Eye (tissue), 1 donor: ENCODE data around the gene FAP.

Experiments
- DNase-seq: peaks from one replicate; pipeline ENCODE4 v3.0.0-alpha.2; 2015

The FAP gene

DNA sequence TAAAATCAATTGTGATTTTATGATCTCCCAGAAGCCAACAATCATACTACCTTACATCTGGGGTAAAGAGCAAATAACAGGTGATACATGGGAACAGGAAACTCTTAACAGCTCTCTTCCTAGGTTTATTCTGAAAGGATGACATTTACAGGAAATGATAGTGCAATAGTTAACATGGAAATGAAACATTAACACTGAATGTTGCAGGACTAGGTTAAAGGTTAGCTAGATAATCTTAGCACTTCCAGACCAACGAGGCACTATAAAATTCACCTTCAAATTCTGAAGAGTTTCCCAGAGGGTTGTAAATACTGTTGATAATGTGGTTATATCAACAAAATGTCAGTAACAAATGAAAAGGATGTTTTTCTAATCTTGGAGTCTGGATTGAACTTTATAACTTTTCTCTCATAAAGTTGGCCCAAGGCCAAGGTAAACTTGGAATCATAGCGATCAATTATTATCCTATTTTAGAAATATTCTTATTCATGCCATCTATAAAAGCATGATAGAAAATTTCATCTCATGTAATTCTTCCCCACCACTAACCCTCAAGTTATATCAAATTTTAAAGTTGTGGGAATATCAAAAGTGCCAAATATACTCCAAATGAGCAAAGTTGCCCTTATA lies 58.3 kb downstream of the FAP start:
- no peak for DNase-seq

DNA sequence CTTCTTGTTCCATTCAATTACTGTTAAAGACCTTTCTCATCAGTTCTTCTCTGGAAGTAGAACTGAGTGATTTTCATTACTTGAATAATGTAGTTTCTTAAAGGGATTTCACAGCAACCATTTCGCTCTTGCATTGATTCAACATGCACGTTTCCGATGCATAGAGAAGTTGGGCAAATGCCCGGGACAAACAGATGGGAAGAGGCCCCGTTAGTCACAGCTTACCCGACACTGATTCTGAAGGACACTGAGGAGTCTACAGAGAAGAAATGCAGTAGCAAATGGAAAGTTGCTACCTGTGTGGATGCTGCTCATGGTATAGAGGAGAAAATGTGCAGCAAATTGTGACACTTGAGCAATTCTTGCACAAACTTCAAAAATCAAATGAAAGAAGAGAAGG lies 58.9 kb downstream of the FAP start:
- DNase-seq: no peak

DNA sequence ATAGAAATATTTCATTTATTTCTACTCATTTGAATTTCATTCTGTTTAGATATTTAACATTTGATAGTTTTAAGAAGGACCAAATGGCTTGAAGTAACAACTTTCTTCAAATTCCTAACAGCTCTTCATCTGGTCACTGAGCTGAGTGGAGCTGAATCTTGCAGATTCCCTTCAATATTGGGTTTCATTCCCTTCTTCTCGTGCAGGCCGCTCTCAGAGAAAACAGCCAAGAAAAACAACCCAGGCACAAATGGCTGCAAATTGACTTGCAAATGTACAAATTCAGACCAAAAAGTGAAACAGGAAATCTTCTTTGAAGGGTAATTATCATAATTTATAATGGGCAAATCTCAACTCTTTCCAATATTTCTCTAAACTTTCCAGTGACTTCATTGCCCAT lies 60.9 kb downstream of the FAP start:
- DNase-seq: no peak

DNA sequence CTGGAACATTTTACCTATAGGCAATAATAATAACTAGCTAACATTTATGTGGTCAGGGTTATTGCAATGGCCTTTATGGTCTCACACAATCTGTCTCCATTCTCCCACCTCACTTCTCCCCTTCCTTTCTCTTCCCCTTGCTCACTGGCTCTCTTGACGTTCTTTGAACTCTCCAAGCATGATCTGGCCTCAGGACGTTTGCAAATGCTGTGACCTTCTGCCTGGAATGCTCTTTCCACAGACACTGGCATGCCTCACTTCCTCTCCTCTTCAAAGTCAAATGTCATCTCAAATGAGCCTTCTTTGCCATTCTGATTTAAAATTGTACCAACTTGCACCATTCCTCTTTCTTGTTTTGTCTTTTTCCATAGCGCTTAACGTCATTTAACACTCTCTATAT lies 65.9 kb downstream of the FAP start:
- no peak for DNase-seq

DNA sequence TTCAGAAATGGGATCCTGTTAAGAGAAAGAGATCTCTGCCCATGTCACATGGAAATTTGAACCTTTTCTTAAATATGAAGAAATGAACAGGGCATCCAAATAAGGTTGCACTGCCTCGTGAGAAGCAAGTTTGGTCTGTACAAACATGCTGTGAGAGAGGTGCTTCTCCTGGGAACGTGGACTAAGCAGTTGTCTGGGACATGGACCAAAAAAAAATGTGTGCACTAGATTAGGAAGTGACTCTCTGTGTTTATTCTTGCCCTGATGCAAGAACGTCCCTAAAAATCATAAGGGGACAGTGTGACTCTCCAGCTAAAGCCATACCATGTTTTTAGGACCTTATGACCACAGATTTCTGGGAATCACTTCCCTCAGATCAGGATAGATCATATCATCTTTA lies 67.5 kb downstream of the FAP start:
- no peak for DNase-seq

DNA sequence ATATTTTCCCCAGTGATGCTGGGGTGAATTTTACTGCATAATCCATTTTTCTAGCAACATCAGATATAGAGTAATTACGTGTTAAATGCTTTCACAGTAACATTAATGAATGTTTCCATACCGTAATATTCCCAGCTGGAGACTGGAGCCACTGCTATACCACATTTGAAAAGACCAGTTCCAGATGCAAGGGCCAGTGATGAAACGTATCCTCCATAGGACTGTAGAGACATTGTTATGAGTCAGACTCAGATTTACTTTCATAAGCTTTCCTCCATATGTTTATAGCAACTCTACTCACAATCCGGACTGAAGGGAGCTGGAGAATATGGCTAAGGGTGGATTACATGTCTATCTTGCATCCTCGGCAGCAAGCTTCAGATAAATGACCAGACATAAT lies 68.5 kb downstream of the FAP start:
- no peak for DNase-seq

DNA sequence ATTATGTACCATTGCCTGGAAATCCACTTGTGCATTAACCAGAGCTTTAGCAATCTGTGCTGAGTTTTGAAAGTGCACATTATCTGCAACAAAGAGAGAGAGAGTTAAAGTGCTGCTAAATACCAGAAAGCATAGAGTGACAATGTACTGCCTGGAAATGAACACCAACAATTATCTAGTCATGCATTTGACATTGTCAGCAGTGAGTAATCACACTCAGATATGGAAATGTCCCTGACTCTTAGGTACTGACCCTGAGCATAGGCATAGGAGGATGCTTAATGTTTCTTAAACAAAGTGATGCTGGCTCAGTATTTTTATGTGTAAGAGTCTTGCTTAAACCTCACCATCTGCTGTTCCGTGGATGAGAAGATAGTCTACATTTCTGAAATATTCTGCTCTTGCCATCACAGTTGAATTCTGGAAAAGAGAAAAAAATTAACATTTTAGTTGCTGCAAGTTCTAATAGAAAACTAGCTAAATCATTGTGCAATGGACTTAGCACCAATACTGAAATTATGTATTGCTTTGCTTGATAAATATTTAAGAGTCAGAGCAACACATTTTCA lies 70.4 kb downstream of the FAP start:
- DNase-seq: no peak

DNA sequence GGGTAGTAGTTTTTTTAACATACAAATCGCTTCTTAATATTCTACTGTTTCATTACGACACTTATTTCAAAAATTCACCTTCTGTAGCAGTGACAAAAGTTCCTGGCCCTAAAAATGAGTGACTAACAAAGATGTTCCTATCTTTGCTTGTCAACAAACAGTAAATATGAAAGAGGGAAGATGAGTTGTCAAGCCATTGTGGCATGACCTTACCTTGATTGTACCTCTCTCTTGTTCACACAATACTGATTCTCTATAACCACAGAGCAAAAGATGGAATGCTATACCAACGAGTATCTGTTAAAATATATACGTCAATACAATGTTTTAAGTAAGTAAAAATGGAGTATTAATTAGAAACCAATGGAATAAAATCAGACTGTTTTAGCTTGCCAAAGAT lies 76.5 kb downstream of the FAP start:
- no peak for DNase-seq

DNA sequence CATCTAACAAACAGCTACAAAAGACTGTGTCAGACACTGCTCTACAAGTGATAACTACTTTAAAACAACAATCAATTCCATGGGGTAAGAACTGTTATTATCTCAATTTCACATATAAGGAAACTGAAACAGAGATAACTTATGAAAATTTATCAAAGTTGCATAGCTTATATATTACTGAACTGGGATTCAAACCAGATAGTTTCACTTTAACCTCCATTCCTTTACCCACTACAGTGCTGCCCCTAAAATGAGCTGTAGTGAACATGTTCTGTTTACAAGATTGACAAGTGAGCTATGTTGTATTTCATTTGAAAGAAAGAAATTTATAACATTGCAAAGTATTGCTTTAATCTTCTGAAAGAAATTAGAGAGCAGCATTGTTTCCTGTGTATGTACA lies 77.1 kb downstream of the FAP start:
- no peak for DNase-seq

DNA sequence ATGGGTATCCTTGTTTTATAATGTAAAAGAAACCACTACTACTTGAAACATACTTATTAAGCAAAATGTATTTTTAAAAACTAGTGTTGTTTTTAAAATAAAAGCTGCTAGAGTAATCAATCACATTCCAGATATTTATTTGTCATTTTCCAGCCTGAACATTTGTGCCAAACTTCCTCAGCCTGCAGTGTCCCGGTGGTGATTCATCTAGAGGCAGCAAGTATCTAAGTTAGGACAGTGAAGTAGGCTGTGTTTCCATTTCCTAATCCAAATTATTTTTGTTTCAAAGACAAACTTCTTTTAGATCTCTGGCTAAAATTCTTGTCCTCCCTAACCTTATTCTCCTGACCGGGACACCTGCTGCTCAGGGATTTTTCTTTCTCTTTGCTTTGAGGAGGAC lies 78.4 kb downstream of the FAP start:
- no peak for DNase-seq

DNA sequence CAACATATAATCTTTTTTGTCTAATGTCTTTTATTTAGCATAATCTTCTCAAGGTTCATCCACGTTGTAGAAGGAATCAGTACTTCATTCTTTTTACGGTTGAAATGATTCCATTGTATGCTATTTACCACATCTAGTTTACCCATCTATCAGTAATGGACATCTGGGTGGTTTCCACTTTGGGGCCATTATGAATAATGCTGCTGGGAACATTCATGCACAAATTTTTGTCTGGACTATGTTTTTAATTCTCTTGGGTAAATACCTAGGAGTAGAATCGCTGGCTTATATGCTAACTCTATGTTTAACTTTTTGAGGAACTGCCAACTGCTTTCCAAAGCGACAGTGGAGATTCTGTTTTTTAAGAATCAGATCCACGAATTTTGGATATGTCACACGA lies 83.8 kb downstream of the FAP start:
- DNase-seq: no peak

DNA sequence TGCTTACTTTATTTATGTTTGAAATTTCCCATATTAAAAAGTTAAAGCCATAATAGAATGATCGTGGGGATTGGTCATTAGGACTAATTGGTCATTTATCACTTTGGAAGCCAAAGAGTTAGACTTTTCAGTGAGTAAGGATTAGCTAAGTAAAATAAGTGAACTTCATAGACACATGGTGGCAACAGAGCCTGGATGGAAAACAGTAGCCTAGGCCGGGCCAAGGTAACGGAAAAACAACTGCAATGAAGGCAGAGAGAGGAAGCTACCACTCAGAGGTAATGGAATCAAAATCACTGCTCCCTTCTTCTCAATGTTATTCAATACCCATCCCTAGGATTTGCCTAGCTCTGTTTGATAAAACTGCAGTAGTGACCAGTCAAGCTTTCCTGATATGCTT lies 87.1 kb downstream of the FAP start:
- DNase-seq: no peak

DNA sequence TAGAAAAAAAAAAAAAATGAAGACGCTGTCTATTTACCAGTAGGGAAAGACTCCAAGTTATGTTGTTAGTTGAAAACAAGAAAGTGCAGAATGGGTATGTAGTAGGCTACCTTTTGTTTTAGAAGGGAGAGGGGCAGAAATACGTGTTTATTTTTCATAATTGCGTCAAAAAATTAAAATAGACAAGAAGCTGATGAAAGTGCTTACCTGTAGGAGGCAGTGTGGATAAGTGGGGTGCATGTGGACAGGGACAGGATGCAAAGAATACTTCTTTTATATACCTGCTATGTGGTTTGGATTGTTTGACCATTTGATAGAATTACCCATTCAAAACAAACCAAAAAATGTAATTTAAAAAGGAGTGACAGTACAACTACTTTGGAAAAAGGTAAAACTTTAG lies 88.2 kb downstream of the FAP start:
- no peak for DNase-seq

DNA sequence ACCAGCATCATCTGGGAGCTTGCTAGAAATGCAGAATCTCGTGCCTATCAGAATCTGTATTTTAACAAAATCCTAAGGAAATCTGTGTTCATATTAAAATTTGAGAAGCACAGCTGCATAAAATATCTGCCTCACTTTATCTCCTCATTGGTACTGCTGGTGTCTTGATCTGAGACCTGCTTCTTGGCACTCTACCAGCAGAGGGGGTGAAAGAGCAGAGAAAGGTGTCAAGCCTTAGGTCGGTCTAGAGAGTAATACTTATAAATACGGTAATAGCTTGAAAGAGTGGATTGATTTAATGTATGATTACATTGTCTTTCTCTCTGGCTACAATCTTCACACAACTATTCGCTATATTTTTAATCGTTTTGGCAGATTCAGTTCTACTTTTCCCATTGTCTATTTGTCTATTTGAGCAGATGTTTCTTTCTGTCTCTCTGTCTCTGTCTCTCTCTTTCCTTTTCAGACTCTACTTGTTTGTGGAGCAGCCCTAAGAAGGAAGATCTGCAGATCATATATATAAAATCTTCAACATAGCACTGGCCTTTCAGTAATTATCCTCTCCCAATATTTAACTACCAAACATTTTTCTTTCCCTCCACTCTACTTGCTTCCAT lies 89.5 kb downstream of the FAP start:
- peak; percentile 82 for DNase-seq

DNA sequence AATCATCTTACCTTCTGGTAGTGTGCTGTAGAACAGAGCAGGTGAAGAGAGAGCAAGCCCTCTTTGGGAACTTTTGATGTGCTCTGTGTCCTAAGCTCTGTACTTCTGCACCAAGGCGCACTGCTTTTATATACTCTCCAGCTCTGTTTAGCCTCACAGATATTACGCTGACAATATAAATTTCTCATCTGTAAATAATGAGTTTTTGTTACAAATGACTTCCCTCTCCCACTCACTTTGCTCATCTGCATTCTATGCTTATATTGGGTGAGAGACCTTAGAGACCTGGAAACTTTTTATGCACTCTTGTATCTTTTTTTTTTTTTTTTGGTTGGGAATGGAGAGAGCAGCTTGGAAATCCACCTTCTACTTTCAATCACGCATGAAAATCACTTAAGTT lies 91.1 kb downstream of the FAP start, which contains the start of gene GCG:
Gene GCG (minus strand): TSS at position 101 of the 400 bp plus-strand sequence. CDS start 3,069 bp downstream, outside the sequence.
- no peak for DNase-seq

DNA sequence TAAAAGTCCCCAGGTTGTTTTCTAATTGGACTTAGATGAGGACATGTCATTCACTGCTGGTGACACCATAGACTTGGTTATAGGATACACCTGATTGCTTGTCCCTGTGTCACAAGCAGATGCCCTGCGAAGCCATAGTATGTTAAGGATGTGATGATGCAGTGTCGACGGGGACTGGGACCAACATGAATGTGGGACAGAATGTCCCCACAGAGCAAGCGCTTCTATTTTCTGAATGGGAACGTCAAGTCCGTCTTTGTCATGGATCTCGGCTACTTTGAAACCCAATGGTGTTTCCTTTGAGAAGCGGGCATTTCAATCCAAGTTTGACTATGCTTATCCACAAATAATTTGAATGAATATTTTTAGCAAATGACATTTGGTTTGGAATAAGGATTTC lies 93.3 kb downstream of the FAP start:
- DNase-seq: no peak

DNA sequence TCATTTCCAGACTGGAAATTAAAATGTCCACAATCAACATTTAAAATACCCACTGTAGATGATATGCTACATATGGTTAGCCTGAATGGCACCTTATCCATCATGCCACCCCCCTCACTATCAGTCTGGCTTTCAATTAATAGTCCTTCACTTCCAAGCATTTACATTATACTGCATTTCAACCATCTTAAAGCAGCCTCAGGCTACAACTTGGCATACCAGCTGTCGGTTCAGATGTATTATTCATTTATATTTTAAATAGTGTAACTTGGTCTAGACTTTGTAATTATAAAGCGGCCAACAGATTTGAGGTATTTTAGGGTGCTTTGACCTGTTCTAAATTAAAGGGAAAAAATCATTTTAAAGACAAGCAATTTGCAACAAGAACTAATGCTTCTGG lies 93.8 kb downstream of the FAP start:
- no peak for DNase-seq

DNA sequence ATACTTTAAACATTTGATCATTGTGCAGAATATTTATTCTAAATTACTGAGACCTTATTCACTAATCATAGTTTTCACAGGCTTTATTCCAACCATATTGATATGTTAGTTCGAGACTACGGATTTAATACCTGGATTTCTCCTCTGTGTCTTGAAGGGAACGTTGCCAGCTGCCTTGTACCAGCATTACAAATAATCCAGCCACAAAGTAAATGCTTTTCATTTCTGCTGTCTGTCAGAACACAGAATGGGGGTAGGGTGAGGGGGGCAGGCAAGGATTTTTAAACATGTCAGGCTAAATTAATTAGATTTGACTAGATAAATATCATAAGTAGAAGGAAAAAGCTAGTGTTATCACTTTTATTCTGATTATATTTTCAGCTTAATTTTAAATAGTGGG lies 94.3 kb downstream of the FAP start:
- DNase-seq: no peak

DNA sequence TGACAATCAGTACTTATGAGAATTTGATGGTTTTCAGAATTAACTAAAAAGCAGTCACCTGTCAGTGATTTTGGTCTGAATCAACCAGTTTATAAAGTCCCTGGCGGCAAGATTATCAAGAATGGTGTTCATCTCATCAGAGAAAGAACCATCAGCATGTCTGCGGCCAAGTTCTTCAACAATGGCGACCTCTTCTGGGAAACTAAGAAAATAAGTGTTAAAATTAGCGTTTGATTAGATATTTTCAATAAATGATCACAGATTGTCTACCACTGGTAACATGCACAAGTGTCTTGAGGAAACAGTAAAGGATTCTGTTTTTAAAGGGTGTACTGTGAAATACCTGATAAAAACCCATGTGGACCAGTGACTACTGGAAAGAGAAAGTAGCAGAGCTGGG lies 99.3 kb downstream of the FAP start:
- no peak for DNase-seq

DNA sequence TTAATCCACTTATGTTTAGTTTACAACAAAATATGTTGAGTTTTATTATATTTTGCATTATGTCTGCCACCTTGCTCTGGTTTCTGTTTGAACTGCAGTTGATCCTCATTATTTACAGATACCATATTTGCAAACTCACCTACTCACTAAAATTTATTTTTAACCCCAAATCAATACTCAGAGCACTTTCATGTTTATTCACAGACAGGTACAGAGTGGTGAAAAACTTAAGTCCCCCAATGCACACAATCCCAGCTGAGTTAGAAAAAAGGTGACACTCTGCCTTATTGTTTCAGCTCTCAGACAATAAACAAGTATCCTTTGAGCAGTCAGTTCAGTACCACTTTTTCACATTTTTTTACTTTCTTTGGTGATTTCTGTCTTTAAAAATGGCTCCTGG lies 104.9 kb downstream of the FAP start:
- no peak for DNase-seq

DNA sequence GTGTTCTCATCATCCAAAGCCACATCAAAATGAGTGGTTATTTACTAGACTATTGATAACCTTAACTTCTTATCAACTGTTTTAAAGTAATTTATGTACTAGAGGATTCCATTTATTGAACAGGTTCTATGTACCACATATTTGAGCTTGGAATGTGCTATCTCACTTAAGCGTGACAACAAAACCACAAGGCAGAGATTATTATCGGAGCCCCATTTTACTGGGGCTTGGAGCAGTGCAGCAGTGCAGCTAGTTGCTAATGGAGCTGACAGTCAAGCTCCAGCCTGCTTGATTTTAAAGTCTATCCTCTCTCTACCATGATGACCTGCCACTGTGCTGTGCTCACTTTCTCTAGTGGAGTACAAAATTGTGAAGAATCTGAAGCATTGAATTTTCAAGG lies 115.8 kb downstream of the FAP start:
- no peak for DNase-seq

DNA sequence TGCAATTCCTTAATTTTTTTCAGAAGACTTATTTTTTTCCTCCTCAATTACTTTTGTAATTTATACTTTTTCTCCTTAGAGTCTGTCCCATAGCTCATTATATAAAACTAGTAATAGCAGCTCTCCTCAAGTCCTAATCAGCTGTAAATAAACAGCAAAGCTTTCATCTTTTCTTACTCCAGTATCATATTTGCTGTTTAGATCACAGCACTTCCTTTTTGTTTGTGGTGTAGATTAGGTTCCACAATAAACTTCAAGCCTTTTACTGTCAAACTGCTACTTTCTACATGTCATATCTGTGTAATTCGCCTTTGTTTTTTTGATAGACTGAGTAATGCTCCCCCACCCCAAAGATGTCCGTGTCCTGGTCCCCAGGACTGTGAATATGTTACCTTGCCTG lies 116.7 kb downstream of the FAP start:
- no peak for DNase-seq

DNA sequence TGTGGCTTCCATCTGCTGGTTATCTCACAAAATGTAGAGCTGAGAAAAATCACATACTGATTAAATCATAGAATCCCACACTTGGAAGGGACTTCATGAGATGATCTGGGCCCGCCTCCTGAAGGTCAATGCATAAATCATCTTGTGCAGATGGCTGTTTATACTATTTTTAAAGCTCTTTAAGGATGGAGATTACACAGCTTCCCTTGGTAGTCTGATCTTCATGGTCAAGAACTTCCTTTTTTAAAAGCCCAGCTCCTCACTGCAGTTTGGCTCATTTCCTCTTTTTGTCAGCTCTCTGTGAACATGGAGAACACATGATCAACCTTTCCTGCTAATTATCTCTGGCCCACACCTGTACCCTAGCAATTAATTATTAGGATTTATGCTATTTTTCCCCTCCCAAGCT lies 117.1 kb downstream of the FAP start:
- no peak for DNase-seq

DNA sequence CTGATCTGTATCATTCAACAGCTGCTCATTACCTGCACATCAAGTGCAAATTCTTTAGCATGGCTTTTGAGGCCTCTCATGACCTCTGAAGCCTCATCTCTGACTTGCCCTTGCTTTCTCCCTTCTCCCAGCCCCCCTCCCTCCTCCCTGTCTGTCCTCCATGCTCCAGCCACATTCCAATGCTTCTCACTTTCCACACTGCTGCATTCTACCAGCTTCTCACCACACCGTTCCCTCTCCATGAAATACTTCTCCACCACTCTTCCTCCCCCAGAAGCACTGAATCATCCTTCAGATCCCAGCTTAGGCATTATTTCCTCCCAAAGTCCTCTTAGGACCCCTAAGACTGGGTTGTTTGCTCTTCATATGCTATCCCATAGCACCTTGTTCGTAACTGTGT lies 118.1 kb downstream of the FAP start:
- no peak for DNase-seq
